Mesodermal cell (in vitro differentiated cells): ENCODE measurements around the gene CELF5.
"Not testable (repeated sequence)": the region's sequence is repeated elsewhere in the genome, so short reads cannot be mapped to it uniquely, and the experiment has no call there.

Experiments used
- H3K27ac ChIP-seq: 2 replicates; pipeline ENCODE4 v1.7.0; 2013; ENCODE audit warnings: mild to moderate bottlenecking, low read depth, low read length, moderate library complexity; ENCODE audit not compliant: severe bottlenecking
- H3K36me3 ChIP-seq: 2 replicates; pipeline ENCODE4 v1.7.1; 2013; ENCODE audit warnings: mild to moderate bottlenecking, low read length, moderate library complexity; ENCODE audit not compliant: control insufficient read depth, insufficient read depth
- H3K4me1 ChIP-seq: one replicate; pipeline ENCODE4 v1.7.1; 2013; ENCODE audit warnings: mild to moderate bottlenecking, low read length; ENCODE audit not compliant: insufficient read depth, control insufficient read depth, poor library complexity, severe bottlenecking
- H3K4me3 ChIP-seq: 2 replicates; pipeline ENCODE4 v1.7.0; 2013; ENCODE audit warnings: low read length, control low read depth, mild to moderate bottlenecking; ENCODE audit not compliant: insufficient read depth, poor library complexity, severe bottlenecking; ENCODE audit errors: extremely low read depth
- H3K9me3 ChIP-seq: 2 replicates; pipeline ENCODE4 v1.7.1; 2013; ENCODE audit warnings: mild to moderate bottlenecking, low read length, moderate library complexity; ENCODE audit not compliant: control insufficient read depth
- WGBS, 2 experiments: methylation state at CpG; one replicate each; pipeline ENCODE4 v1.1.5; 2013; ENCODE audit warnings: missing lambda C conversion rate in 2 of 2; ENCODE audit not compliant: insufficient coverage in 2 of 2; 5-methylcytosine and 5-hydroxymethylcytosine counted together

Gene CELF5

GRCh38 chr19:3185461-3186159 lies 38.9 kb upstream of the CELF5 start, which contains the start of gene NCLN:
NCLN (plus strand) TSS chr19:3185930; CDS start chr19:3186031, 101 bp downstream.
- H3K4me3 ChIP-seq: peak within 1 kb of the TSS; percentile 91
- no peaks in the 10 kb centered on the region for H3K9me3 ChIP-seq
- H3K4me1 ChIP-seq: peaks cover 13% of the 10 kb centered on the region
- no peak within 1 kb of the TSS for H3K27ac ChIP-seq
- 0 to 1% methylated on average over 50 to 52 of the region's 69 CpGs for WGBS, 2 experiments
- H3K36me3 ChIP-seq: peaks cover 22% of the 10 kb centered on the region

GRCh38 chr19:3186160-3186688 lies 38.2 kb upstream of the CELF5 start:
- H3K4me1 ChIP-seq: peaks cover 13% of the 10 kb centered on the region
- no peaks in the 10 kb centered on the region for H3K9me3 ChIP-seq
- 0% methylated on average over 29 to 38 of the region's 38 CpGs for WGBS, 2 experiments
- no peak overlapping the region for H3K27ac ChIP-seq
- peaks cover 28% of the 10 kb centered on the region for H3K36me3 ChIP-seq
- H3K4me3 ChIP-seq: peak overlapping the region; percentile 91

- peak overlapping the region; percentile 91 for H3K4me3 ChIP-seq
- WGBS, 2 experiments: 69 to 73% methylated on average over 22 to 23 of the region's 23 CpGs
These were observed 37.4 kb upstream of the CELF5 start for GRCh38 chr19:3186891-3187661.

GRCh38 chr19:3187662-3188511 lies 36.6 kb upstream of the CELF5 start:
- H3K4me3 ChIP-seq: no peak overlapping the region

More at GRCh38 chr19:3186891-3187661, 37.4 kb upstream of the CELF5 start:
- no peaks in the 10 kb centered on the region for H3K9me3 ChIP-seq
- peaks cover 29% of the 10 kb centered on the region for H3K36me3 ChIP-seq
- H3K4me1 ChIP-seq: peaks cover 13% of the 10 kb centered on the region
- no peak overlapping the region for H3K27ac ChIP-seq

GRCh38 chr19:3188627-3189596 lies 35.5 kb upstream of the CELF5 start:
- H3K36me3 ChIP-seq: peaks cover 35% of the 10 kb centered on the region
- WGBS, 2 experiments: 96 to 97% methylated on average over 28 to 30 of the region's 35 CpGs
- H3K4me3 ChIP-seq: no peak overlapping the region

More at GRCh38 chr19:3187662-3188511, 36.6 kb upstream of the CELF5 start:
- WGBS, 2 experiments: 92% methylated on average over 32 to 36 of the region's 36 CpGs
- Histone ChIP-seq H3K9me3 (no peaks in the 10 kb centered on the region), H3K36me3 (peaks cover 29% of the 10 kb centered on the region), H3K27ac (no peak overlapping the region), H3K4me1 (peaks cover 13% of the 10 kb centered on the region)

GRCh38 chr19:3189702-3190469 lies 34.6 kb upstream of the CELF5 start:
- H3K9me3 ChIP-seq: no peaks in the 10 kb centered on the region
- H3K4me3 ChIP-seq: no peak overlapping the region
- H3K36me3 ChIP-seq: peaks cover 44% of the 10 kb centered on the region
- no peak overlapping the region for H3K27ac ChIP-seq
- WGBS, 2 experiments: 93 to 94% methylated on average over 16 to 24 of the region's 28 CpGs
- peaks cover 13% of the 10 kb centered on the region for H3K4me1 ChIP-seq

More at GRCh38 chr19:3188627-3189596, 35.5 kb upstream of the CELF5 start:
- Histone ChIP-seq H3K9me3 (no peaks in the 10 kb centered on the region), H3K27ac (no peak overlapping the region), H3K4me1 (peaks cover 13% of the 10 kb centered on the region)

GRCh38 chr19:3190470-3190770 lies 34.0 kb upstream of the CELF5 start:
- 95 to 96% methylated on average over 11 to 17 of the region's 18 CpGs for WGBS, 2 experiments
- Histone ChIP-seq H3K9me3 (no peaks in the 10 kb centered on the region), H3K4me3 (no peak overlapping the region), H3K27ac (no peak overlapping the region), H3K36me3 (peaks cover 46% of the 10 kb centered on the region), H3K4me1 (peaks cover 13% of the 10 kb centered on the region)

GRCh38 chr19:3190921-3191805 lies 33.3 kb upstream of the CELF5 start:
- H3K4me3 ChIP-seq: no peak overlapping the region
- peaks cover 13% of the 10 kb centered on the region for H3K4me1 ChIP-seq
- H3K36me3 ChIP-seq: peaks cover 53% of the 10 kb centered on the region
- H3K27ac ChIP-seq: no peak overlapping the region
- no peaks in the 10 kb centered on the region for H3K9me3 ChIP-seq
- WGBS, 2 experiments: 93 to 96% methylated on average over 24 to 45 of the region's 46 CpGs

- not testable (repeated sequence) for H3K9me3 ChIP-seq, H3K4me3 ChIP-seq, H3K27ac ChIP-seq
- Histone ChIP-seq H3K4me1 (peaks cover 13% of the 10 kb centered on the region), H3K36me3 (peaks cover 57% of the 10 kb centered on the region)
- WGBS, 2 experiments: 87 to 97% methylated on average over 12 of the region's 12 CpGs
These were observed 32.7 kb upstream of the CELF5 start for GRCh38 chr19:3191806-3192104.
